ENCODE results near the gene RPS19BP1. TPM values are rescaled to one million over a fixed set of nuclear protein-coding genes. Genes with fewer than 3 reads are reported as not detected.
A peak's percentile ranks its signal among the peaks of the same experiment; 100 is the strongest.

The RPS19BP1 gene
- total and polyA plus RNA-seq, 11 donors = 33.2 to 220 (median 52.1) TPM

GRCh38 chr22:39518144-39518786, 14.3 kb downstream of the RPS19BP1 start:
- DNase-seq = no peak
- intact Hi-C loops (cut with DNase I) = loop anchor here in 7 of 10 donors (2.0 to 10.0 kb wide), 7 partner anchors 15 to 343 kb away; partner anchors contain the start of genes MIEF1 (in 1 of the 7), RPL3 (in 1 of the 7), SYNGR1 (in 1 of the 7) and TAB1 (in 1 of the 7)
- H3K27ac ChIP-seq = peak overlapping the region in 6 of 12 donors; percentile 97 to 100 (median 100)

GRCh38 chr22:39517470-39517869, 15.1 kb downstream of the RPS19BP1 start:
- TF ChIP-seq POLR2A (IDR thresholded peaks at IDR 0.05) (no peak), CTCF (IDR thresholded peaks at IDR 0.05) (no peak)
- Histone ChIP-seq H3K4me1 (peaks cover 3 to 41% (median 25%) of the 10 kb centered on the region in 12 donors), H3K9me3 (no peaks in the 10 kb centered on the region), H3K27me3 (no peaks in the 10 kb centered on the region), H3K27ac (no peak overlapping the region), H3K4me3 (no peak overlapping the region), H3K36me3 (peaks cover 11 to 69% (median 57%) of the 10 kb centered on the region in 9 donors)
- DNase-seq = no peak
- intact Hi-C loops (cut with DNase I) = loop anchor here in 6 of 10 donors (5.0 to 10.0 kb wide), 6 partner anchors 55 to 343 kb away; partner anchors contain the start of genes RPL3 (in 1 of the 6), SYNGR1 (in 1 of the 6) and TAB1 (in 1 of the 6)
- WGBS, 4 donors = 80 to 90% (median 85%) methylated on average over 3 of the region's 3 CpGs
- no peak for ATAC-seq

More at GRCh38 chr22:39518144-39518786, 14.3 kb downstream of the RPS19BP1 start:
- H3K4me3 ChIP-seq = peak overlapping the region in 2 of 12 donors; percentile 97 to 100
- peaks cover 12 to 70% (median 57%) of the 10 kb centered on the region in 9 donors for H3K36me3 ChIP-seq
- no peaks in the 10 kb centered on the region for H3K27me3 ChIP-seq
- WGBS, 4 donors = 57 to 62% (median 59%) methylated on average over 5 of the region's 5 CpGs
- TF ChIP-seq POLR2A (IDR thresholded peaks at IDR 0.05) (no peak), CTCF (IDR thresholded peaks at IDR 0.05) (no peak)
- H3K4me1 ChIP-seq = peaks cover 3 to 49% (median 32%) of the 10 kb centered on the region in 12 donors
- no peak for ATAC-seq
- no peaks in the 10 kb centered on the region for H3K9me3 ChIP-seq

GRCh38 chr22:39515266-39516050, 17.1 kb downstream of the RPS19BP1 start:
- intact Hi-C loops (cut with DNase I) = loop anchor here in 6 of 10 donors (2.0 to 10.0 kb wide), 7 partner anchors 19 to 341 kb away; partner anchors contain the start of genes RPL3 (in 1 of the 6), SYNGR1 (in 1 of the 6) and TAB1 (in 1 of the 6)
- WGBS, 4 donors = 82 to 88% (median 85%) methylated on average over 12 of the region's 12 CpGs
- no peak for TF ChIP-seq CTCF (IDR thresholded peaks at IDR 0.05)
- no peak for TF ChIP-seq POLR2A (IDR thresholded peaks at IDR 0.05)
- no peaks in the 10 kb centered on the region for H3K9me3 ChIP-seq
- H3K4me1 ChIP-seq = peaks cover 3 to 28% (median 14%) of the 10 kb centered on the region in 12 donors
- DNase-seq (no peak), ATAC-seq (no peak)
- H3K27me3 ChIP-seq = no peaks in the 10 kb centered on the region
- no peak overlapping the region for H3K4me3 ChIP-seq
- H3K36me3 ChIP-seq = peaks cover 6 to 73% (median 63%) of the 10 kb centered on the region in 9 donors
- H3K27ac ChIP-seq = no peak overlapping the region

Measured in heart left ventricle (tissue), 16 donors.